GM12892 (cell line): Measurements from ENCODE around the gene UBR3.

Experiments used
- POLR2A ChIP-seq: IDR thresholded peaks from 2 replicates; pipeline ENCODE4 v1.6.1; 2011; ENCODE audit warnings: low read depth, low read length, control low read depth
- POLR2AphosphoS5 ChIP-seq: IDR thresholded peaks from 2 replicates; pipeline ENCODE4 v1.6.1; 2011; ENCODE audit warnings: low read depth, low read length, control low read depth

DNA sequence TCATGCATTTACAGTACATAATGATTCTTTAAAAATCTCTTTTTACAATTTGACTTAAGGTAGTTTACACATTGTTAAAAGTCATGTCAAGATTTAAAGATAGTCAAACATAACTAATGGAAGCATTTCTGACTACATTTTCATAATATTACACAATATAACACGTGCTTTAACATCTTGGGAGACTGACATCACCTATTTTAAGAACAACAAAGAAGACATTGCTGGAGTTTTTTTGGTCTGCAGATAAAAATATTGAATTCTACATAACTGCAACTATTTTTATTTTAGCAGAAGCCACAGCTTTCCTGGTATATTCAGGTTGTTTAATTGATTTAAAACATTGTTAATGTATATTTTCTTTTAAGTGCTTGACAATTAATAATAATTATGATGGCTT, 65.7 kb downstream of the UBR3 start:
- no peak for TF ChIP-seq POLR2AphosphoS5
- no peak for TF ChIP-seq POLR2A
